AG09309 (cell line): ENCODE results near the gene HNRNPA0.

ENCODE experiments used
- DNase-seq: peaks from one replicate; pipeline ENCODE4 v3.0.0-alpha.2; 2010; ENCODE audit warnings: low read depth
- H3K4me3 ChIP-seq: 2 replicates; pipeline ENCODE4 v1.5.1; 2011; ENCODE audit warnings: mild to moderate bottlenecking, low read depth, low read length, moderate library complexity; ENCODE audit not compliant: control insufficient read depth
- CTCF ChIP-seq: IDR thresholded peaks from 2 replicates; pipeline ENCODE4 v1.5.1; 2011; ENCODE audit warnings: mild to moderate bottlenecking, low read depth, low read length, inconsistent platforms; ENCODE audit not compliant: insufficient read depth, control insufficient read depth; ENCODE audit errors: missing control alignments

The HNRNPA0 gene

GRCh38 chr5:137705106-137705505 is 49.1 kb downstream of the HNRNPA0 start:
- no peak for TF ChIP-seq CTCF
- DNase-seq: no peak
- H3K4me3 ChIP-seq: no peak overlapping the region

- no peak for TF ChIP-seq CTCF
- no peak for DNase-seq
- no peak overlapping the region for H3K4me3 ChIP-seq
Measured at GRCh38 chr5:137703565-137703964, 50.6 kb downstream of the HNRNPA0 start.

- peak; percentile 25 for DNase-seq
- no peak for TF ChIP-seq CTCF
- no peak overlapping the region for H3K4me3 ChIP-seq
Measured at GRCh38 chr5:137700282-137700680, 53.9 kb downstream of the HNRNPA0 start.

- TF ChIP-seq CTCF: no peak
- DNase-seq: no peak
- no peak overlapping the region for H3K4me3 ChIP-seq
Measured at GRCh38 chr5:137699336-137700281, 54.6 kb downstream of the HNRNPA0 start.

- no peak for TF ChIP-seq CTCF
- no peak for DNase-seq
- H3K4me3 ChIP-seq: no peak overlapping the region
Measured at GRCh38 chr5:137696481-137696880, 57.7 kb downstream of the HNRNPA0 start.

- H3K4me3 ChIP-seq: no peak overlapping the region
- no peak for DNase-seq
- TF ChIP-seq CTCF: no peak
Measured at GRCh38 chr5:137695651-137696428, 58.3 kb downstream of the HNRNPA0 start.
